ENCODE data around the gene CEP55.

- no peak for TF ChIP-seq SPI1 (IDR thresholded peaks at IDR 0.05; ENCODE audit: borderline replicate concordance, low read depth)
- TF ChIP-seq POLR2AphosphoS5 (IDR thresholded peaks at IDR 0.05; ENCODE audit: low read depth): no peak
- no peak for TF ChIP-seq CTCF (IDR thresholded peaks at IDR 0.05; ENCODE audit: insufficient read depth, low read length)
These were observed 27.0 kb upstream of the CEP55 start for GRCh38 chr10:93469454-93469853.

Data from HL-60 (cell line).